Lower lobe of right lung (tissue), 2 donors: ENCODE data around the gene HYAL2. TPM values are rescaled to one million over a fixed set of nuclear protein-coding genes. Genes with fewer than 3 reads are reported as not detected.
"Not testable (repeated sequence)": the region's sequence is repeated elsewhere in the genome, so short reads cannot be mapped to it uniquely, and the experiment has no call there.

ENCODE experiments used
- ATAC-seq, 2 donors: fragments of 200-7000 bp; cut with Tn5 transposase; one replicate each; pipeline ENCODE4 v1.9.1; 2020 to 2022; ENCODE audit warnings: mild to moderate bottlenecking in 2 of 2, moderate library complexity in 2 of 2
- DNase-seq: peaks from one replicate; pipeline ENCODE4 v3.0.0-alpha.2; 2020
- H3K27ac ChIP-seq: fragments of 200-600 bp; one replicate; pipeline ENCODE4 v1.8.0; 2022
- H3K27me3 ChIP-seq: fragments of 200-600 bp; one replicate; pipeline ENCODE4 v1.8.0; 2022; ENCODE audit warnings: low read depth
- H3K36me3 ChIP-seq: fragments of 200-600 bp; one replicate; pipeline ENCODE4 v1.8.0; 2022; ENCODE audit warnings: mild to moderate bottlenecking
- H3K4me1 ChIP-seq: fragments of 200-600 bp; one replicate; pipeline ENCODE4 v1.8.0; 2022
- H3K4me3 ChIP-seq: fragments of 200-600 bp; one replicate; pipeline ENCODE4 v1.8.0; 2022; ENCODE audit warnings: mild to moderate bottlenecking
- H3K9me3 ChIP-seq: fragments of 200-600 bp; one replicate; pipeline ENCODE4 v1.8.0; 2022
- CTCF ChIP-seq: fragments of 200-600 bp; IDR thresholded peaks from one replicate; pipeline ENCODE4 v1.8.0; 2022; ENCODE audit warnings: antibody characterized with exemption, mild to moderate bottlenecking
- intact Hi-C: fragments of 100-400 bp; cut with DNase I; formaldehyde crosslinking; loops from one replicate; pipeline ENCODE4 v1.11.0; 2022
- total RNA-seq: library from RNA; stranded (reverse); fragmentation: NEBNext Ultra II Directional; extraction: Animal tissue kit (Norgen Biotek cat#: 25700); gene quantifications from one replicate; pipeline ENCODE4 v1.2.1, GENCODE V29; 2021
- donor health status: DM: no; HTN: yes; CAD: no; lungs with severe emphysema.

Gene HYAL2
- total RNA-seq, 1 donor from 2014 or later = 155 TPM

- no peak overlapping the region for H3K4me3 ChIP-seq
- TF ChIP-seq CTCF = no peak
- H3K4me1 ChIP-seq = peaks cover 14% of the 10 kb centered on the region
- H3K27ac ChIP-seq = no peak overlapping the region
- ATAC-seq (no peak), DNase-seq (no peak)
- intact Hi-C loops = no loop called here
- peaks cover 42% of the 10 kb centered on the region for H3K36me3 ChIP-seq
- no peaks in the 10 kb centered on the region for H3K9me3 ChIP-seq
- H3K27me3 ChIP-seq = no peaks in the 10 kb centered on the region
Measured at GRCh38 chr3:50286322-50287227, 36.0 kb downstream of the HYAL2 start.

- H3K4me3 ChIP-seq, ATAC-seq, DNase-seq, H3K9me3 ChIP-seq, H3K4me1 ChIP-seq, intact Hi-C loops, H3K27ac ChIP-seq, H3K27me3 ChIP-seq: not testable (repeated sequence)
- H3K36me3 ChIP-seq = peaks cover 28% of the 10 kb centered on the region
Measured at GRCh38 chr3:50284121-50284520, 38.4 kb downstream of the HYAL2 start.

- intact Hi-C loops = no loop called here
- TF ChIP-seq CTCF = no peak
- no peak for ATAC-seq
Measured at GRCh38 chr3:50279255-50280016, 43.1 kb downstream of the HYAL2 start.

GRCh38 chr3:50278880-50279224, 43.7 kb downstream of the HYAL2 start, which contains the start of gene LSMEM2:
TSS of gene LSMEM2 (plus strand) at chr3:50279087. CDS start at chr3:50279114, 27 bp downstream.
- Histone ChIP-seq H3K4me1 (peaks cover 10% of the 10 kb centered on the region), H3K9me3 (no peaks in the 10 kb centered on the region), H3K4me3 (no peak within 1 kb of the TSS), H3K27me3 (peaks cover 23% of the 10 kb centered on the region), H3K36me3 (peaks cover 4% of the 10 kb centered on the region), H3K27ac (no peak within 1 kb of the TSS)
- ATAC-seq (no peak), DNase-seq (no peak)
- intact Hi-C loops = no loop called here
- TF ChIP-seq CTCF = no peak

More at GRCh38 chr3:50279255-50280016, 43.1 kb downstream of the HYAL2 start:
- H3K36me3 ChIP-seq = peaks cover 4% of the 10 kb centered on the region
- no peak overlapping the region for H3K4me3 ChIP-seq
- H3K27me3 ChIP-seq = peaks cover 22% of the 10 kb centered on the region
- no peak overlapping the region for H3K27ac ChIP-seq
- H3K9me3 ChIP-seq = no peaks in the 10 kb centered on the region
- no peak for DNase-seq
- peaks cover 4% of the 10 kb centered on the region for H3K4me1 ChIP-seq

- no peak for TF ChIP-seq CTCF
- Histone ChIP-seq H3K27me3 (peaks cover 23% of the 10 kb centered on the region), H3K27ac (no peak overlapping the region), H3K9me3 (no peaks in the 10 kb centered on the region), H3K36me3 (peaks cover 4% of the 10 kb centered on the region), H3K4me1 (peaks cover 15% of the 10 kb centered on the region), H3K4me3 (no peak overlapping the region)
- intact Hi-C loops = no loop called here
- no peak for DNase-seq
- no peak for ATAC-seq
Measured at GRCh38 chr3:50278123-50278879, 44.2 kb downstream of the HYAL2 start.
